WTC11 (cell line): ENCODE data around the gene KRT86. TPM values are rescaled to one million over a fixed set of nuclear protein-coding genes. Genes with fewer than 3 reads are reported as not detected.

Experiments used
- ATAC-seq: fragments of 200-7000 bp; cut with Tn5 transposase; 2 replicates; pipeline ENCODE4 v1.10.0; 2021; ENCODE audit warnings: mild to moderate bottlenecking, moderate library complexity
- CTCF ChIA-PET: fragments of 300-600 bp; sonication (Branson Sonifier 250); formaldehyde crosslinking; loops from one replicate; lab custom pipeline; 2021; ENCODE audit warnings: antibody characterized with exemption; lab: Charles Lee
- POLR2A ChIA-PET: fragments of 350-600 bp; sonication (Branson Sonifier 250); formaldehyde crosslinking; loops from one replicate; lab custom pipeline; 2021; ENCODE audit warnings: antibody characterized with exemption; lab: Charles Lee
- DNase-seq: peaks from one replicate; pipeline ENCODE4 v3.0.0; 2021; ENCODE audit warnings: low spot score
- H3K27ac Mint-ChIP-seq: 2 replicates; pipeline ENCODE4 v1.8.0; 2021; ENCODE audit warnings: mixed read lengths
- H3K27me3 Mint-ChIP-seq: 2 replicates; pipeline ENCODE4 v1.8.0; 2021; ENCODE audit warnings: low read depth, mild to moderate bottlenecking, moderate library complexity, mixed read lengths
- H3K36me3 Mint-ChIP-seq: 2 replicates; pipeline ENCODE4 v1.8.0; 2021; ENCODE audit warnings: mixed read lengths
- H3K4me1 Mint-ChIP-seq: 2 replicates; pipeline ENCODE4 v1.8.0; 2022; ENCODE audit warnings: mixed read lengths
- H3K4me3 Mint-ChIP-seq: 2 replicates; pipeline ENCODE4 v1.8.0; 2021; ENCODE audit warnings: mild to moderate bottlenecking, moderate library complexity, mixed read lengths
- H3K9me3 Mint-ChIP-seq: 2 replicates; pipeline ENCODE4 v1.8.0; 2021; ENCODE audit warnings: mixed read lengths
- AFF4 ChIP-seq: sonication (generic); formaldehyde crosslinking; IDR thresholded peaks from 2 replicates; pipeline ENCODE4 v1.8.1; 2023; ENCODE audit warnings: mild to moderate bottlenecking, missing genetic modification reagents, borderline replicate concordance
- CBFB ChIP-seq: sonication (generic); formaldehyde crosslinking; IDR thresholded peaks from 2 replicates; pipeline ENCODE4 v1.8.1; 2022; ENCODE audit warnings: mild to moderate bottlenecking, low read depth, missing genetic modification reagents
- CREM ChIP-seq: sonication (generic); formaldehyde crosslinking; IDR thresholded peaks from 2 replicates; pipeline ENCODE4 v1.8.1; 2022; ENCODE audit warnings: mild to moderate bottlenecking, missing genetic modification reagents, moderate library complexity
- E2F4 ChIP-seq: sonication (generic); formaldehyde crosslinking; IDR thresholded peaks from 2 replicates; pipeline ENCODE4 v1.8.1; 2022; ENCODE audit warnings: low read depth, mild to moderate bottlenecking, moderate library complexity, missing genetic modification reagents, borderline replicate concordance
- ELF4 ChIP-seq: sonication (generic); formaldehyde crosslinking; IDR thresholded peaks from 2 replicates; pipeline ENCODE4 v1.8.1; 2022; ENCODE audit warnings: low read depth, mild to moderate bottlenecking, moderate library complexity, missing genetic modification reagents
- EMX1 ChIP-seq: fragments of 250-450 bp; sonication (Bioruptor Pico); IDR thresholded peaks from 2 replicates; pipeline ENCODE4 v1.8.0; 2021; ENCODE audit warnings: mild to moderate bottlenecking
- HMGA2 ChIP-seq: fragments of 250-450 bp; sonication (Bioruptor Pico); IDR thresholded peaks from 2 replicates; pipeline ENCODE4 v1.4.0; 2021; ENCODE audit warnings: mild to moderate bottlenecking, moderate library complexity
- JUN ChIP-seq: sonication (generic); formaldehyde crosslinking; IDR thresholded peaks from 2 replicates; pipeline ENCODE4 v1.8.0; 2023; ENCODE audit warnings: mild to moderate bottlenecking, missing genetic modification reagents
- NFATC4 ChIP-seq: fragments of 250-450 bp; sonication (Bioruptor Pico); IDR thresholded peaks from 2 replicates; pipeline ENCODE4 v1.9.0; 2021; ENCODE audit warnings: mild to moderate bottlenecking
- NR2C2 ChIP-seq: sonication (generic); formaldehyde crosslinking; IDR thresholded peaks from 2 replicates; pipeline ENCODE4 v1.8.0; 2022; ENCODE audit warnings: mild to moderate bottlenecking, missing genetic modification reagents
- NR3C1 ChIP-seq: sonication (generic); formaldehyde crosslinking; conservative IDR thresholded peaks from 2 replicates; pipeline ENCODE4 v1.8.1; 2023; ENCODE audit warnings: low read depth, mild to moderate bottlenecking, missing genetic modification reagents
- PRDM15 ChIP-seq: sonication (generic); formaldehyde crosslinking; IDR thresholded peaks from 2 replicates; pipeline ENCODE4 v1.8.0; 2022; ENCODE audit warnings: missing genetic modification reagents
- RELA ChIP-seq: sonication (generic); formaldehyde crosslinking; IDR thresholded peaks from 2 replicates; pipeline ENCODE4 v1.8.1; 2022; ENCODE audit warnings: missing genetic modification reagents, mild to moderate bottlenecking, borderline replicate concordance
- SOX15 ChIP-seq: fragments of 250-450 bp; sonication (Bioruptor Pico); IDR thresholded peaks from 2 replicates; pipeline ENCODE4 v1.9.0; 2021; ENCODE audit warnings: mild to moderate bottlenecking
- USF2 ChIP-seq: sonication (generic); formaldehyde crosslinking; IDR thresholded peaks from 2 replicates; pipeline ENCODE4 v1.8.1; 2023; ENCODE audit warnings: mild to moderate bottlenecking, missing genetic modification reagents, moderate library complexity
- ZNF219 ChIP-seq: sonication (generic); formaldehyde crosslinking; IDR thresholded peaks from 2 replicates; pipeline ENCODE4 v1.8.0; 2023; ENCODE audit warnings: missing genetic modification reagents, mild to moderate bottlenecking, borderline replicate concordance
- ZNF317 ChIP-seq: sonication (generic); formaldehyde crosslinking; IDR thresholded peaks from 2 replicates; pipeline ENCODE4 v1.8.1; 2023; ENCODE audit warnings: low read depth, mild to moderate bottlenecking, moderate library complexity, missing genetic modification reagents, borderline replicate concordance
- ZNF512 ChIP-seq: sonication (generic); formaldehyde crosslinking; IDR thresholded peaks from 2 replicates; pipeline ENCODE4 v1.8.1; 2022; ENCODE audit warnings: missing genetic modification reagents, borderline replicate concordance
- total RNA-seq: library from RNA; stranded (reverse); gene quantifications from 3 replicates; pipeline ENCODE4 v1.2.3, GENCODE V29; 2021

The KRT86 gene
- total RNA-seq, 1 experiment from 2014 or later = 0.11 TPM

- TF ChIP-seq AFF4 (no peak), PRDM15 (no peak), CBFB (CRISPR knock-in tag) (no peak), ELF4 (CRISPR knock-in tag) (no peak)
These were observed 78.5 kb downstream of the KRT86 start (continued) for GRCh38 chr12:52352951-52353350.

GRCh38 chr12:52353766-52354165, 79.3 kb downstream of the KRT86 start:
- TF ChIP-seq JUN (CRISPR knock-in tag) = no peak
- TF ChIP-seq USF2 (CRISPR knock-in tag) = no peak
- no peak for TF ChIP-seq NFATC4 (CRISPR knock-in tag)
- TF ChIP-seq SOX15 (CRISPR knock-in tag) = no peak
- no peak for TF ChIP-seq RELA (CRISPR knock-in tag)
- no peak for TF ChIP-seq CREM
- TF ChIP-seq NR3C1 (CRISPR knock-in tag) = no peak
- TF ChIP-seq HMGA2 = no peak
- no peak for TF ChIP-seq ZNF512
- TF ChIP-seq EMX1 (CRISPR knock-in tag) = no peak
- no peak for TF ChIP-seq E2F4 (CRISPR knock-in tag)
- no peak for TF ChIP-seq ZNF317 (CRISPR knock-in tag)
- TF ChIP-seq ZNF219 = no peak
- TF ChIP-seq NR2C2 = no peak
- peaks cover 15% of the 10 kb centered on the region; the same call in 1 of the 2 replicates for H3K4me1 Mint-ChIP-seq
- ATAC-seq (no peak), DNase-seq (no peak)
- POLR2A ChIA-PET = no interaction called here
- H3K27me3 Mint-ChIP-seq = no peaks in the 10 kb centered on the region
- H3K9me3 Mint-ChIP-seq = no peaks in the 10 kb centered on the region
- CTCF ChIA-PET = interaction anchor here (0.8 to 1.9 kb wide), 2 partner anchors 27 to 132 kb away, joined by 3 to 6 read pairs; no protein-coding TSS in a partner anchor
- H3K4me3 Mint-ChIP-seq = no peak overlapping the region
- H3K27ac Mint-ChIP-seq = no peak overlapping the region
- H3K36me3 Mint-ChIP-seq = no peaks in the 10 kb centered on the region
